CD4-positive, alpha-beta T cell treated with Interleukin-17A for 4 hours (primary cell): ENCODE measurements around the gene TADA2A.

Source experiments
- DNase-seq: peaks from one replicate; pipeline ENCODE4 v3.0.0-alpha.2; 2020; ENCODE audit warnings: mixed read lengths

TADA2A gene, protein sequence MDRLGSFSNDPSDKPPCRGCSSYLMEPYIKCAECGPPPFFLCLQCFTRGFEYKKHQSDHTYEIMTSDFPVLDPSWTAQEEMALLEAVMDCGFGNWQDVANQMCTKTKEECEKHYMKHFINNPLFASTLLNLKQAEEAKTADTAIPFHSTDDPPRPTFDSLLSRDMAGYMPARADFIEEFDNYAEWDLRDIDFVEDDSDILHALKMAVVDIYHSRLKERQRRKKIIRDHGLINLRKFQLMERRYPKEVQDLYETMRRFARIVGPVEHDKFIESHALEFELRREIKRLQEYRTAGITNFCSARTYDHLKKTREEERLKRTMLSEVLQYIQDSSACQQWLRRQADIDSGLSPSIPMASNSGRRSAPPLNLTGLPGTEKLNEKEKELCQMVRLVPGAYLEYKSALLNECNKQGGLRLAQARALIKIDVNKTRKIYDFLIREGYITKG

DNA sequence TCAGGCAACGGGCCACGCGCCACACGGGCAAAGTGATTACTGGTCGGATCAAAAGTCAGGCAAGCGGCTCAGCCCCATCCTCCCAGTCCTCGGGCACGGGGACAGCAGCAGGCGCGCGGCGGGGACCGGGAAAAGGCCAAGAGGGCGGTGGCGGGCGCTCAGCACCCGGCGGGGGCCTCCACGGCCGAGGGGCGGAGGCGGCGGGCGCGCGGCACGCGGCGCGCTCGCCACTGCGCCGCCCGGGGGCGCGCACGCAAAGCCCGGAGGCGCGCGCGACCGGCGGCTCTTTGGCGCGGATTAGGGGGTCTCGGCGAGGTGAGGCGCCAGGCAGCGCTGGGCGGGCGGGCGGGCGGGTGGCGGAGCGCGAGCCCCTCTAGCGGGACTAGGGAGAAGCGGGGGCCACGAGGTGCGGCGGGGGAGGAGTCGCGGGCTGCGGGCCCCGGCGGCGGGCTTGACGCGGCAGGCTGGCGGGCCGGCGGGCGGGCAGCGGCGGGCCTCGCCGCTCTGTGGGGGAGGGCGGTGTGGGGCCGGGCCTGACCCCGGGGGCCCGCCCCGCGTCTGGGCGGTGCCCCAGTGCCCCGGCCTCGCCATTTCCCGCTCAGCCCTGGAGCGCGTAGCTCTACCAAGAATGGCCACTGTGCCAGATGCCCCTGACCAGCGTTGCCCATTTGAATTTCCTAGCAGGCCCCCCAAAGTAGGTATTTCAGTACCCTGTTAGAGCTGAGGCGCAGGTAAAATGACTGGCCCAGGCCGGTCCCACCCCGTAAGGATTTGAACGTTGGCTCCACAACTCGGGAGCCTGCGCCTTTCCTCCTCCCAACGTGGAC, at the start of gene TADA2A, which contains the start of gene ACACA:
TADA2A (plus strand) TSS at position 252 of the 827 bp plus-strand sequence. CDS start 4,480 bp downstream, outside the sequence.
ACACA (minus strand) TSS at position 202 of the 827 bp plus-strand sequence. CDS start 537 bp downstream, outside the sequence.
- peak; percentile 80 for DNase-seq

GRCh38 chr17:37358098-37358829, 48.4 kb upstream of the TADA2A start:
- peak; percentile 23 for DNase-seq

GRCh38 chr17:37358830-37359681, 47.6 kb upstream of the TADA2A start:
- DNase-seq, result peak; percentile 91

GRCh38 chr17:37359682-37360188, 47.0 kb upstream of the TADA2A start:
- no peak for DNase-seq

GRCh38 chr17:37360632-37361031, 46.1 kb upstream of the TADA2A start:
- no peak for DNase-seq

GRCh38 chr17:37361543-37361942, 45.1 kb upstream of the TADA2A start:
- no peak for DNase-seq

DNA sequence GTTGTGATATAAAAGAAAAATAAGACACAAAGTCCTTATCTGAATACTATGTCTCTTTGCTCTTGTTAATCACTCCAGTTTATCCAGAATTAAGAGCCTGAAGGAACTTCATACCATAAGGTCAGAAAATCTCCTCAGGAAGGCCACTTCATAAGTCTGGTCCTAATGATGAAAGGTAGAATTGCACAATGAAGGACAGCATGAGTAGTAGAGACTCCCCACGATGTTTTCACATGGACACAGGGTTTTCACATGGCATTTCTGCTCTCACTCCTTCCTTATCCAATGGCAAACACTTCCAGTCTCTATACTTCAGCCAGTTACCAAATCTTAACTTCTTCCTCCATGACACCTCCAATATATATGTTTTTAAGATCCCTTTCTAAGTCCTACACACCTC, 41.1 kb upstream of the TADA2A start:
- DNase-seq, result no peak

GRCh38 chr17:37368577-37368976, 38.1 kb upstream of the TADA2A start:
- no peak for DNase-seq

GRCh38 chr17:37373530-37374159, 33.0 kb upstream of the TADA2A start:
- peak; percentile 65 for DNase-seq

DNA sequence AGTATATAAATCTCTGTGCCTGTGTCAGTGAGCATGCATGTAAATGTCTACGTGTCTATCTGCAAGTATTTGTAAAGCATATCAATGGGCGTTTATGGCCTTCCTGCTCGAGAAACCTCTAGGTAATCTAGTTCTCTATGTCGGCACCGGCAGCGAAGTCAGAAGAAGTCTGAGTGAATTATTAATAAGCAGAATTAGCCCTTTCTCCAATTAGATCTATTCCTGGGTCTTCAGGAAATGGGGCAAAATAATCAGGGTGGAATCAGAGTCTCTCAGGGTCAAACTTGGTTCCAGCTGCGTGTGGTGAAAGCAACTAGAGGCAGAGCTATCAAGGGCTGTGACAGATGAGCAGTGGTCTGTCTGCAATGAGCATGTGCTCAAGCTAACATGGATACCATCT, 31.0 kb upstream of the TADA2A start, which contains the start of gene C17orf78:
C17orf78 (plus strand) TSS at position 280 of the 400 bp plus-strand sequence; CDS start at position 388, 108 bp downstream.
- DNase-seq, result no peak

DNA sequence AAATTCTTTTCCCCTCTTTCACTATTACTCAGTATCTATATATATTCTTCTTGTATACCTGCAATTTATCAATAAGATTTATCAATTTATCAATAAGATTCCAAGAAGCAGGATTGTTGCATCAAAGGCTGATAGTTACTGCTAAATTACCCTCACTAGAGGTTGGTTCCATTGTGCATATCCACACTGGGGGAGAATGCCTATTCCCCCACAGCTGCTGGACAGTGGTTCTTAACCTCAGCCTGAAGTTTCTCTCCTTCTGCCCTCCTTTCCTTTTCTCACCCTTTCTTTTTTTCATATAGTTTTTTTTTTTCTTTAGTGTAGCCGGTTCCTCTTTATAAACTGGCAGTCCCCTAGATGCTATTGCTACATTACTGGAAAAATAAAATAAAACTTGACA, 24.6 kb upstream of the TADA2A start:
- DNase-seq, result no peak

GRCh38 chr17:37384560-37385149, 22.0 kb upstream of the TADA2A start:
- no peak for DNase-seq

DNA sequence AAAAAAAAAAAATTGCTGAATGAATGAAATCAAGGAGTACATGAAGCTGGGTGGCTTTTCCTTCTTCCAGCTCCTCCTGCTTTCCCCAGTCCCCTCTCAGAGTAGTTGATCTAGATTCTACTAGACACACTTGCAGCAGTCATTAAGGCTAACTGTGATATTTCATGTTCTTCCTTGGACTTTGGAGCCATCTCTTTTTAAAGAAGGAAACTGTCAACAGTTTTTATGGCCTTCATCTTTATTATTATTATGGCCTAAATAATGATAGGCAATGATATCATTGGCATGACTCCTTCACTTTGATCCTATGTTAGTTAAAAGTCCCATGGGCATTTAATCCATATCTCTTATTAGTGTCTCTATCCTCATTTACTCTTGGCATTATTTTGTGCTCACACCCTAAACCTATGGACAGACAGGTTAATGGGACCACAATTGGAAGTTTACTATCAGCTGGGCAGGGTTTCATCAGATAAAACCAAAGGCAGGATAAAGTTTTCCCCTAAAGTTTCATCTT, 21.2 kb upstream of the TADA2A start:
- no peak for DNase-seq

GRCh38 chr17:37386462-37386861, 20.2 kb upstream of the TADA2A start:
- no peak for DNase-seq

- no peak for DNase-seq
Measured at GRCh38 chr17:37388266-37388665, 18.4 kb upstream of the TADA2A start.

DNA sequence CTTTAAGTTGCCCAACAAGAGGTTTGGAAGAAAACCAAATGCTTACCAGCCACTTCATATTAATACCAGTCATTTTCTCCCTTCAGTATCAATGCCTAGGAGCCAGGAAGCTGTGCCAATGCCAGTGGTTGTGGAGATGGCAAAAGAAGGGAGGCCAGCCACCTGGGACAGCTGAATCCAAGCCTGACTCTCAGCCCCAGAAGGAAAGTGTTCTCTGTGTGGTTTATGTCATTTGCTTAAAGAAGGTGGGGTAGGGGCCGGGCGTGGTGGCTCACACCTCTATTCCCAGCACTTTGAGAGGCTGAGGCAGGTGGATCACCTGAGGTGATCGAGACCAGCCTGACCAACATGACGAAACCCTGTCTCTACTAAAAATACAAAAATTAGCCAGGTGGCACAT, 17.5 kb upstream of the TADA2A start:
- no peak for DNase-seq

DNA sequence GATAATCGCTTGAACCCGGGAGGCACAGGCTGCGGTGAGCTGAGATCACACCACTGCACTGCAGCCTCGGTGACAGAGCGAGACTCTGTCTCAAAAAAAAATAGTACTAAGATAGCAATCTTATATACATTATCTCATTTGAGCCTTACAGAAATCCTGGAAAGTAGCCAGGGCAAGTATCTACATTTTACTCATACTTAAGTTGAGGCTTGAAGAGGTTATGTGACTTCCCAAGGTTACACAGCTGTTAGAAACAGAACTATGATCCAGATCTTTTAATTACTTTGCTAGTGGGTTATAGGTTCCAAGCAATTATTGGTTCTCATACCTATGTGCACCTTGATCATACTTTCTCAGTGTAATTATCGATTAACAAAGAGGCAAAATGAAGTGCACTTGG, 15.5 kb upstream of the TADA2A start:
- no peak for DNase-seq

DNA sequence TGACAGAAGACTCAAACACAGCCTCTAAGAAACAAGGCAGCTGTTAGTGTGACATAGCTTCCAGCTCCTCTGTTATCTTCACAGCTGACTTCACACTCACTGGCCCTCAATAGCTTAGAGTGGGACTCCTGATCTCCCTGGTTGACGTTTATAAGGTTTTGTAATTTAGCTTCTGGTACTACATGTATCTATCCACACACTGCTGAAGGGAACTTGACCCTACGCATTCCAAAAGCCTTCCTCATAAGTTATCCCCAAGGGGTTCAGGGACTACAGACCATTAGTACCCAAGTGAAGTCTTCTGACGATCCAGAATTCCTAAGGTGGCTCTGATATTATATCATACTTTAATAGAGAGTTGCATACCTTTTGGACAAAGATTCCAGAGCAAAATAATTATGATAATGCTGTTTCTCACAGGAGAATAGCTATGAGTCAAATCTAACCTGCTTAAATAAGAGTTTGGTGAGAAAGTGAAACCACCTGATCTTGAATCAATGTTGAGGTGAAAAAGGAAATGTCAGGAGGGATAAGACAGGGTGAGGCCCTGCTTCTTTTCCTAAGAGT, 14.6 kb upstream of the TADA2A start:
- DNase-seq, result no peak

- DNase-seq, result no peak
Measured at GRCh38 chr17:37393352-37393751, 13.3 kb upstream of the TADA2A start.

DNA sequence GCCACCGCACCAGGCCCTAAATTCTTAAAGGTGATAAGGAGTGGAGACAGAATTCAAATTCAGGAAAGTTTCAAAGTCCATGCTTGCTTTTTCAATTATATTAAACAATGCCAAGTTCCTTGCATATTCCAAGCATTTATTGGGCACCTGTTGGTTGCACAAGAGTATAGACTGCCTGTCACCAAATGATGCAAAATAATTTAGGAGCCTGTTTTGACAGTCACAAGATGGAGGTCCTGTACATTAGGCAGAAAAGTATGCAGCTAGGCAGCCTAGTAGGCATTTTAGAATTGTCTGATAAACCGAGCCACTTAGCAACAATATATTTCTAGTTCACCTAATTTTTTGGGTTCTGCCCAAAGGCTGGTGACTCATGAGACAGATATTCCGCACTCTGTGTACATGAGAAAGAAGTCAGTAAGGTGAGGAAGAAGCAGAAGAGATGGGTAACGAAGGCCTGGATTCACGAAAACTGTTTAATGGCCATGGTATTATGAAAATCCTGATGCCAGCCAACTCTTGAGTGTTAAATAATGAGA, 7.4 kb upstream of the TADA2A start:
- no peak for DNase-seq
